K562 (cell line): ENCODE measurements around the gene RNU6-9. TPM values are rescaled to one million over a fixed set of nuclear protein-coding genes. Genes with fewer than 3 reads are reported as not detected.
A peak's percentile ranks its signal among the peaks of the same experiment; 100 is the strongest.

Source experiments
- ATAC-seq: fragments of 200-7000 bp; cut with Tn5 transposase; 3 replicates; pipeline ENCODE4 v1.9.1; 2020; ENCODE audit warnings: moderate library complexity
- BruUV-seq: library from RNA; stranded (reverse); fragments of 400-500 nt; replicated peaks from 2 replicates; lab custom pipeline; 2021; lab: Mats Ljungman, UMichigan
- CTCF ChIA-PET: fragments of 300-600 bp; formaldehyde crosslinking; extraction: SDS; loops from one replicate; lab custom pipeline; 2021; ENCODE audit warnings: low intra/inter-chr PET ratio; lab: Yijun Ruan, JAX
- POLR2A ChIA-PET: fragments of 300-600, 350-650 bp; sonication (Branson Sonifier 250); formaldehyde crosslinking; extraction: SDS; loops from one replicate; lab custom pipeline; 2021; ENCODE audit warnings: antibody characterized with exemption, inconsistent platforms; lab: Yijun Ruan, JAX
- DNase-seq, 4 experiments: peaks; one replicate each; pipeline versions ENCODE4 v3.0.0 to v3.0.0-alpha.2; 2011 to 2018; ENCODE audit warnings: low spot score in 3 of 4, mixed read lengths in 3 of 4; ENCODE audit errors: extremely low read depth in 1 of 4
- FAIRE-seq: peaks from 2 replicates; lab custom pipeline; 2011; peaks lifted over from hg19 to GRCh38; lab: Jason Lieb, UNC
- H2AFZ ChIP-seq: 2 replicates; pipeline ENCODE4 v1.6.0; 2011; ENCODE audit warnings: low read depth, low read length, control low read depth, inconsistent platforms
- H3K27ac ChIP-seq: fragments of 200-600 bp; 3 replicates; pipeline ENCODE4 v1.8.0; 2011; ENCODE audit warnings: low read depth, mild to moderate bottlenecking, control low read depth, inconsistent platforms, low read length, moderate library complexity, mixed read lengths; ENCODE audit errors: extremely low read depth
- H3K27me3 ChIP-seq, 2 experiments: fragments of 300-600 bp in 1 of 2; 2 replicates in 1 of 2; 3 replicates in 1 of 2; pipeline versions ENCODE4 v1.6.0 to v1.8.0; 2011; ENCODE audit warnings: inconsistent platforms in 2 of 2, low read length in 2 of 2, mild to moderate bottlenecking in 1 of 2, mixed read lengths in 1 of 2, moderate library complexity in 1 of 2; ENCODE audit not compliant: control insufficient read depth in 2 of 2, insufficient read depth in 2 of 2
- H3K36me3 ChIP-seq: fragments of 300-600 bp; 3 replicates; pipeline ENCODE4 v1.8.0; 2011; ENCODE audit warnings: mild to moderate bottlenecking, low read length, inconsistent platforms; ENCODE audit not compliant: control insufficient read depth, insufficient read depth
- H3K4me1 ChIP-seq, 2 experiments: fragments of 200-600 bp in 1 of 2; replicated peaks in 1 of 2; 2 replicates in 1 of 2; 3 replicates in 1 of 2; pipeline versions ENCODE4 v1.5.1 to v1.8.0; 2011; ENCODE audit warnings: inconsistent platforms in 2 of 2, low read length in 2 of 2, mild to moderate bottlenecking in 1 of 2, mixed read lengths in 1 of 2, moderate library complexity in 1 of 2; ENCODE audit not compliant: control insufficient read depth in 2 of 2, insufficient read depth in 2 of 2
- H3K4me2 ChIP-seq: 2 replicates; pipeline ENCODE4 v1.6.1; 2011; ENCODE audit warnings: low read length, control low read depth, inconsistent platforms, mixed read lengths; ENCODE audit not compliant: insufficient read depth
- H3K4me3 ChIP-seq: fragments of 200-600 bp; sonication (generic), shearing (Covaris generic); 2 replicates; pipeline ENCODE4 v1.5.1; 2016; ENCODE audit warnings: control low read depth, inconsistent platforms
- H3K79me2 ChIP-seq: fragments of 200-600 bp; 3 replicates; pipeline ENCODE4 v1.8.0; 2011; ENCODE audit warnings: low read length, inconsistent platforms; ENCODE audit not compliant: control insufficient read depth, insufficient read depth
- H3K9ac ChIP-seq, 2 experiments: 2 replicates each; pipeline versions ENCODE4 v1.6.0 to v1.6.1; 2011; ENCODE audit warnings: low read depth in 2 of 2, low read length in 2 of 2, control low read depth in 1 of 2, inconsistent platforms in 1 of 2, mild to moderate bottlenecking in 1 of 2, mixed read lengths in 1 of 2; ENCODE audit not compliant: insufficient read depth in 1 of 2
- H3K9me1 ChIP-seq: one replicate; pipeline ENCODE4 v1.6.0; 2011; ENCODE audit warnings: inconsistent platforms, mild to moderate bottlenecking, low read length, moderate library complexity; ENCODE audit not compliant: control insufficient read depth, insufficient read depth
- H3K9me3 ChIP-seq: replicated peaks from 2 replicates; pipeline ENCODE4 v1.5.1; 2011; ENCODE audit warnings: low read depth, low read length, inconsistent platforms; ENCODE audit not compliant: control insufficient read depth, insufficient read depth
- H4K20me1 ChIP-seq: replicated peaks from 2 replicates; pipeline ENCODE4 v1.6.1; 2011; ENCODE audit warnings: low read length, inconsistent platforms, mixed read lengths; ENCODE audit not compliant: control insufficient read depth, insufficient read depth
- CHD2 ChIP-seq: IDR thresholded peaks from 2 replicates; pipeline ENCODE4 v1.6.1; 2011; ENCODE audit warnings: low read depth, low read length
- POLR2A ChIP-seq: fragments of 450-650 bp; conservative IDR thresholded peaks from 2 replicates; pipeline ENCODE4 v1.6.1; 2016
- POLR2AphosphoS2 ChIP-seq: IDR thresholded peaks from 2 replicates; pipeline ENCODE4 v1.6.1; 2012; ENCODE audit warnings: low read length, improper control_type of control experiment
- POLR2B ChIP-seq: fragments of 450-650 bp; IDR thresholded peaks from 2 replicates; pipeline ENCODE4 v1.6.1; 2018; ENCODE audit warnings: low read depth; ENCODE audit not compliant: partially characterized antibody
- PTBP1 ChIP-seq: fragments of 200-400 bp; formaldehyde crosslinking; IDR thresholded peaks from 2 replicates; pipeline ENCODE4 v1.6.1; 2017; ENCODE audit warnings: low read depth, low read length
- SIN3A ChIP-seq, 2 experiments: fragments of 150-350 bp in 1 of 2; IDR thresholded peaks; 2 replicates each; pipeline ENCODE4 v1.6.1; 2011 to 2016; ENCODE audit warnings: borderline replicate concordance in 2 of 2, low read depth in 2 of 2, low read length in 2 of 2, mild to moderate bottlenecking in 2 of 2, moderate library complexity in 2 of 2; ENCODE audit not compliant: control insufficient read depth in 1 of 2
- WGBS: fragments of 100-300 bp; shearing (Covaris generic); methylation state at CpG from one replicate; pipeline ENCODE4 v1.1.6; 2016; ENCODE audit warnings: low coverage, mixed read lengths; ENCODE audit not compliant: insufficient coverage; ENCODE audit errors: missing lambda C conversion rate; 5-methylcytosine and 5-hydroxymethylcytosine counted together
- in situ Hi-C: fragments of 300-500 bp; cut with MboI; formaldehyde crosslinking; loops from 4 replicates; pipeline ENCODE4 v1.15.0; 2018; ENCODE audit warnings: inconsistent platforms, mixed read lengths
- intact Hi-C: fragments of 100-400 bp; cut with micrococcal nuclease; formaldehyde crosslinking; loops from 2 replicates; pipeline ENCODE4 v1.14.2; 2022
- polyA plus RNA-seq, 8 experiments: library from polyadenylated mRNA; depleted of rRNA in 4 of 8; stranded (reverse) in 5 of 8; unstranded in 3 of 8; fragments of >200 nt; fragmentation: Nextera tagmentation in 2 of 8; fragmentation: Illumina TruSeq in 1 of 8; extraction: Ambion mirVana in 2 of 8; extraction: Trizol in 1 of 8; gene quantifications; 2 replicates each; pipeline versions ENCODE4 v1.2.1 to v1.2.3, GENCODE V29; 2011 to 2014; ENCODE audit warnings: inconsistent platforms in 1 of 8, missing spikeins in 1 of 8
- total RNA-seq, 7 experiments: library from RNA; depleted of rRNA in 6 of 7; stranded (reverse); fragments of >200 nt in 6 of 7; fragmentation: Illumina TruSeq in 2 of 7; extraction: Trizol in 2 of 7; gene quantifications; 2 replicates each; pipeline versions ENCODE4 v1.2.1 to v1.2.3, GENCODE V29; 2011 to 2021; ENCODE audit warnings: low replicate concordance in 1 of 7
- TF ChIP-seq, protein P1 (sequence below): fragments of 450-650 bp; formaldehyde crosslinking; IDR thresholded peaks from 2 replicates; pipeline ENCODE4 v1.4.0; 2022; ENCODE audit warnings: missing genetic modification characterization
- TF ChIP-seq, protein P2 (sequence below): fragments of 250-450 bp; sonication (Bioruptor Pico); IDR thresholded peaks from 2 replicates; pipeline ENCODE4 v1.4.0; 2020
- TF ChIP-seq, protein P3 (sequence below): fragments of 150-350 bp; IDR thresholded peaks from 2 replicates; pipeline ENCODE4 v1.6.1; 2014; ENCODE audit warnings: low read depth, mild to moderate bottlenecking, low read length, borderline replicate concordance

Gene RNU6-9
- total and polyA plus RNA-seq, 9 of the 15 experiments (the other 6 are each of a cell fraction or from before 2014, with no cell fraction given): not detected

DNA sequence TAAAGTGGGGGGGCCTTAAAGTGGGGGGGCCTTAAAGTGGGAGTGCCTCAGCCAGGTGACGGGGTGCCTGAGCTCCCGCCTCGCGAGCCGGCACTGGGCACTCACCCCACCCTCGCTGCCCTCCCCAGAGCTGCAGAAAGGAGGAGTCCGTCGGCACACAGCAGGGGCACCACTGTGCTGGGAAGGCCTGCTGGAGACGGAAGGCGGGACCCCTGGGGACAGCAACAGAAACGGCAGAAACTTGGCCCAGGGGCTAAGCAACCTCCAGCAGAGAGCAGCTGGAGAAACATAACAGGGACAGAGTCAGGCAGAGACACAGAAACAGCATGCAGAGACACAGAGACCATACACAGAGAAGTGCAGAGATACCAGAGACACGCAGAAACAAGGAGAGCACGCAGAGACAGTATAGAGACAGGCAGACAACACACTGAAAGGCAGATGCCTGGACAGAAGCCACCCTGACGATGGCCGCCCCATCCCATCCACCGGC, 25.9 kb upstream of the RNU6-9 start:
- POLR2A ChIA-PET: no interaction called here
- TF ChIP-seq CHD2 (peak; percentile 37; the same call in 1 of the 2 replicates), SIN3A (IDR thresholded peaks at IDR 0.05; ENCODE audit: borderline replicate concordance in 2 of 2, control insufficient read depth in 1 of 2, low read depth in 2 of 2, low read length in 2 of 2) (peak in 1 of 2 experiments; percentile 32; a peak in 1 of 4 replicates), POLR2A (peak; percentile 87), PTBP1 (peak; percentile 50), POLR2AphosphoS2 (peak; percentile 64; the same call in 1 of the 2 replicates), POLR2B (peak; percentile 47)
- TF ChIP-seq, protein P1, sequence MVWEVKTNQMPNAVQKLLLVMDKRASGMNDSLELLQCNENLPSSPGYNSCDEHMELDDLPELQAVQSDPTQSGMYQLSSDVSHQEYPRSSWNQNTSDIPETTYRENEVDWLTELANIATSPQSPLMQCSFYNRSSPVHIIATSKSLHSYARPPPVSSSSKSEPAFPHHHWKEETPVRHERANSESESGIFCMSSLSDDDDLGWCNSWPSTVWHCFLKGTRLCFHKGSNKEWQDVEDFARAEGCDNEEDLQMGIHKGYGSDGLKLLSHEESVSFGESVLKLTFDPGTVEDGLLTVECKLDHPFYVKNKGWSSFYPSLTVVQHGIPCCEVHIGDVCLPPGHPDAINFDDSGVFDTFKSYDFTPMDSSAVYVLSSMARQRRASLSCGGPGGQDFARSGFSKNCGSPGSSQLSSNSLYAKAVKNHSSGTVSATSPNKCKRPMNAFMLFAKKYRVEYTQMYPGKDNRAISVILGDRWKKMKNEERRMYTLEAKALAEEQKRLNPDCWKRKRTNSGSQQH (CRISPR knock-in tag): 0 out of 2 replicates have a peak, but pooled peaks have one; percentile 13
- TF ChIP-seq, protein P2, sequence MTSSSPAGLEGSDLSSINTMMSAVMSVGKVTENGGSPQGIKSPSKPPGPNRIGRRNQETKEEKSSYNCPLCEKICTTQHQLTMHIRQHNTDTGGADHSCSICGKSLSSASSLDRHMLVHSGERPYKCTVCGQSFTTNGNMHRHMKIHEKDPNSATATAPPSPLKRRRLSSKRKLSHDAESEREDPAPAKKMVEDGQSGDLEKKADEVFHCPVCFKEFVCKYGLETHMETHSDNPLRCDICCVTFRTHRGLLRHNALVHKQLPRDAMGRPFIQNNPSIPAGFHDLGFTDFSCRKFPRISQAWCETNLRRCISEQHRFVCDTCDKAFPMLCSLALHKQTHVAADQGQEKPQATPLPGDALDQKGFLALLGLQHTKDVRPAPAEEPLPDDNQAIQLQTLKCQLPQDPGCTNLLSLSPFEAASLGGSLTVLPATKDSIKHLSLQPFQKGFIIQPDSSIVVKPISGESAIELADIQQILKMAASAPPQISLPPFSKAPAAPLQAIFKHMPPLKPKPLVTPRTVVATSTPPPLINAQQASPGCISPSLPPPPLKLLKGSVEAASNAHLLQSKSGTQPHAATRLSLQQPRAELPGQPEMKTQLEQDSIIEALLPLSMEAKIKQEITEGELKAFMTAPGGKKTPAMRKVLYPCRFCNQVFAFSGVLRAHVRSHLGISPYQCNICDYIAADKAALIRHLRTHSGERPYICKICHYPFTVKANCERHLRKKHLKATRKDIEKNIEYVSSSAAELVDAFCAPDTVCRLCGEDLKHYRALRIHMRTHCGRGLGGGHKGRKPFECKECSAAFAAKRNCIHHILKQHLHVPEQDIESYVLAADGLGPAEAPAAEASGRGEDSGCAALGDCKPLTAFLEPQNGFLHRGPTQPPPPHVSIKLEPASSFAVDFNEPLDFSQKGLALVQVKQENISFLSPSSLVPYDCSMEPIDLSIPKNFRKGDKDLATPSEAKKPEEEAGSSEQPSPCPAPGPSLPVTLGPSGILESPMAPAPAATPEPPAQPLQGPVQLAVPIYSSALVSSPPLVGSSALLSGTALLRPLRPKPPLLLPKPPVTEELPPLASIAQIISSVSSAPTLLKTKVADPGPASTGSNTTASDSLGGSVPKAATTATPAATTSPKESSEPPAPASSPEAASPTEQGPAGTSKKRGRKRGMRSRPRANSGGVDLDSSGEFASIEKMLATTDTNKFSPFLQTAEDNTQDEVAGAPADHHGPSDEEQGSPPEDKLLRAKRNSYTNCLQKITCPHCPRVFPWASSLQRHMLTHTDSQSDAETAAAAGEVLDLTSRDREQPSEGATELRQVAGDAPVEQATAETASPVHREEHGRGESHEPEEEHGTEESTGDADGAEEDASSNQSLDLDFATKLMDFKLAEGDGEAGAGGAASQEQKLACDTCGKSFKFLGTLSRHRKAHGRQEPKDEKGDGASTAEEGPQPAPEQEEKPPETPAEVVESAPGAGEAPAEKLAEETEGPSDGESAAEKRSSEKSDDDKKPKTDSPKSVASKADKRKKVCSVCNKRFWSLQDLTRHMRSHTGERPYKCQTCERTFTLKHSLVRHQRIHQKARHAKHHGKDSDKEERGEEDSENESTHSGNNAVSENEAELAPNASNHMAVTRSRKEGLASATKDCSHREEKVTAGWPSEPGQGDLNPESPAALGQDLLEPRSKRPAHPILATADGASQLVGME (CRISPR knock-in tag): no peak
- TF ChIP-seq, protein P3, sequence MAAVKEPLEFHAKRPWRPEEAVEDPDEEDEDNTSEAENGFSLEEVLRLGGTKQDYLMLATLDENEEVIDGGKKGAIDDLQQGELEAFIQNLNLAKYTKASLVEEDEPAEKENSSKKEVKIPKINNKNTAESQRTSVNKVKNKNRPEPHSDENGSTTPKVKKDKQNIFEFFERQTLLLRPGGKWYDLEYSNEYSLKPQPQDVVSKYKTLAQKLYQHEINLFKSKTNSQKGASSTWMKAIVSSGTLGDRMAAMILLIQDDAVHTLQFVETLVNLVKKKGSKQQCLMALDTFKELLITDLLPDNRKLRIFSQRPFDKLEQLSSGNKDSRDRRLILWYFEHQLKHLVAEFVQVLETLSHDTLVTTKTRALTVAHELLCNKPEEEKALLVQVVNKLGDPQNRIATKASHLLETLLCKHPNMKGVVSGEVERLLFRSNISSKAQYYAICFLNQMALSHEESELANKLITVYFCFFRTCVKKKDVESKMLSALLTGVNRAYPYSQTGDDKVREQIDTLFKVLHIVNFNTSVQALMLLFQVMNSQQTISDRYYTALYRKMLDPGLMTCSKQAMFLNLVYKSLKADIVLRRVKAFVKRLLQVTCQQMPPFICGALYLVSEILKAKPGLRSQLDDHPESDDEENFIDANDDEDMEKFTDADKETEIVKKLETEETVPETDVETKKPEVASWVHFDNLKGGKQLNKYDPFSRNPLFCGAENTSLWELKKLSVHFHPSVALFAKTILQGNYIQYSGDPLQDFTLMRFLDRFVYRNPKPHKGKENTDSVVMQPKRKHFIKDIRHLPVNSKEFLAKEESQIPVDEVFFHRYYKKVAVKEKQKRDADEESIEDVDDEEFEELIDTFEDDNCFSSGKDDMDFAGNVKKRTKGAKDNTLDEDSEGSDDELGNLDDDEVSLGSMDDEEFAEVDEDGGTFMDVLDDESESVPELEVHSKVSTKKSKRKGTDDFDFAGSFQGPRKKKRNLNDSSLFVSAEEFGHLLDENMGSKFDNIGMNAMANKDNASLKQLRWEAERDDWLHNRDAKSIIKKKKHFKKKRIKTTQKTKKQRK: no peak

More for the DNA sequence above, 25.9 kb upstream of the RNU6-9 start:
- H3K9ac ChIP-seq: no peak overlapping the region
- H3K9me3 ChIP-seq: no peaks in the 10 kb centered on the region
- DNase-seq (no peak), FAIRE-seq (no peak), ATAC-seq (no peak)
- H2AFZ ChIP-seq: no peak overlapping the region
- H3K79me2 ChIP-seq: peaks cover 8% of the 10 kb centered on the region; the same call in 2 of the 3 replicates
- in situ Hi-C loops: no loop called here
- no peaks in the 10 kb centered on the region for H3K27me3 ChIP-seq
- CTCF ChIA-PET: no interaction called here
- no peaks in the 10 kb centered on the region for H3K9me1 ChIP-seq
- no peak overlapping the region for H3K4me2 ChIP-seq
- peaks cover 66% of the 10 kb centered on the region; the same call in 2 of the 3 replicates for H3K36me3 ChIP-seq
- H4K20me1 ChIP-seq: no peaks in the 10 kb centered on the region; the same call in 1 of the 2 replicates
- H3K4me1 ChIP-seq: peaks cover 20 to 80% of the 10 kb centered on the region in 2 experiments
- no peak overlapping the region for H3K27ac ChIP-seq
- no TSS peak for BruUV-seq
- intact Hi-C loops: no loop called here
- WGBS: 79% methylated on average over 11 of the region's 16 CpGs
- H3K4me3 ChIP-seq: no peak overlapping the region
